B cell (primary cell): ENCODE results near the gene POMT2.

Source experiments
- CTCF ChIP-seq: fragments of 200-600 bp; IDR thresholded peaks from one replicate; pipeline ENCODE4 v1.8.0; 2022; ENCODE audit warnings: antibody characterized with exemption, mild to moderate bottlenecking
- EZH2 ChIP-seq: IDR thresholded peaks from 2 replicates; pipeline ENCODE4 v1.6.1; 2012; ENCODE audit warnings: borderline replicate concordance, low read depth, mild to moderate bottlenecking, moderate library complexity, low read length; ENCODE audit not compliant: insufficient read depth, poor library complexity, severe bottlenecking

- TF ChIP-seq EZH2 = no peak
- peak; percentile 74 for TF ChIP-seq CTCF
These were observed 19.6 kb downstream of the POMT2 start for GRCh38 chr14:77301103-77301502.
